NCI-H82 treated with DMSO at 0.1 percent for 48 hours (cell line): Measurements from ENCODE around the gene HIRIP3.

Source experiments
- DNase-seq: peaks from one replicate; lab custom pipeline; 2025; ENCODE audit not compliant: unreplicated experiment; lab: John Stamatoyannopoulos, UW

HIRIP3 gene

GRCh38 chr16:29999605-30000004, 4.2 kb upstream of the HIRIP3 start:
- no peak for DNase-seq

DNA sequence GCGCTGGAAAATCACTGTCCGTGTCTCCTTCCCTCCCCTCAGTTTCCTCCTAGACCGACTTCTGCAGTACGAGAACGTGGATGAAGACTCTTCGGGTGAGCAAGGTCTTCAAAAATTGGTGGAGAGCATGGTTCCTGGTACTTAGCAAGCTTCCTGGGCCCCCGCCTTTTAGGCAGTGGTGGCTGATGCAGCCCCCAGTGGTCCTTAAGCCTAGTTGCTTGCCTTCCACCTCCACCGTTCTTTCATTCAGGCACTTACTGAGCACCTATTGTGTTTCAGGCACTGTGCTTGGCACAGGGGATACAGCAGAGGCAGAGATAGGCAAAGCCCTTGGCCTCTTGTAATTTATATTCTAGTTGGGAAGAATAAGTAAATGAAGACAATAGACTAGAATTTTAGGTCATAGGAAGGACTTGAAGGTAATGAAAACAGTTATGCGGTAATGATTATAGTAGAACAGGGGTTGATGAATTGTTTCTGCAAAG, 1.4 kb upstream of the HIRIP3 start:
- no peak for DNase-seq

GRCh38 chr16:29995911-29996765, 721 bp upstream of the HIRIP3 start, which contains the start of gene INO80E:
TSS of gene INO80E (plus strand) at chr16:29996241. CDS start at chr16:29996311, 70 bp downstream.
- DNase-seq = peak; percentile 78

- no peak for DNase-seq
These were observed 655 bp downstream of the HIRIP3 start for GRCh38 chr16:29994600-29995323.

- no peak for DNase-seq
These were observed 1.4 kb downstream of the HIRIP3 start for GRCh38 chr16:29993903-29994599.

- DNase-seq = no peak
These were observed 2.1 kb downstream of the HIRIP3 start for GRCh38 chr16:29993191-29993902.

DNA sequence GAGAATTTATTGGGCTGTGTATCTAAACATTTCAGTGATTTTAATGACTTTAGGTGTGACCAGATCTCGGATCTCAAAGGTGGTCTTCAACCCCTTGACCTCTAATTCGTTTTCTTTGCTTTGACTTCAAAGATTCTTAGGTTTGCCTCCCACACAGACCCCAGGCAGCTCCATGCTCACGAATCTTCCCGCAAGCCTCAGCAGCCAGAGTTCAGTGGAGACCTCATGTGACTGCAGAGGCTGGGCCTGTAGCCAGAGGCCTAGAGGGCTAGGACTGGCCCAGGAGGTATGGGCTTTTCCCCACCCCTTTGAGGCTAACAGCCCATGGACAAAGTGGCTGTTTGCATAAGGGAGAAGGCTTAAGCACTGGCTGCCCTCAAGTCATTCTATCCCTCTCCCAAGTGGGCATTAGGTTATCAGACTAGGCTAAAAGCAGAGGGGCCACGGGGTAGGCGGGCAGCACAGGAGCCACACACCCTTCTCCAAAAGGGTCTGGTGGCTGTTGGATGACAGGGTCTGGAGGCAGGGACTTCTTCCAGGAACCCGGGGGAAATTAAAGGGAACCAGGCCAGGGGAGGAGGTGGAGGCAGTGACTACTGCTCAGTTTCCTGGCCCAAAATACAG, 3.0 kb downstream of the HIRIP3 start:
- no peak for DNase-seq

GRCh38 chr16:29991571-29991904, 3.9 kb downstream of the HIRIP3 start:
- no peak for DNase-seq

DNA sequence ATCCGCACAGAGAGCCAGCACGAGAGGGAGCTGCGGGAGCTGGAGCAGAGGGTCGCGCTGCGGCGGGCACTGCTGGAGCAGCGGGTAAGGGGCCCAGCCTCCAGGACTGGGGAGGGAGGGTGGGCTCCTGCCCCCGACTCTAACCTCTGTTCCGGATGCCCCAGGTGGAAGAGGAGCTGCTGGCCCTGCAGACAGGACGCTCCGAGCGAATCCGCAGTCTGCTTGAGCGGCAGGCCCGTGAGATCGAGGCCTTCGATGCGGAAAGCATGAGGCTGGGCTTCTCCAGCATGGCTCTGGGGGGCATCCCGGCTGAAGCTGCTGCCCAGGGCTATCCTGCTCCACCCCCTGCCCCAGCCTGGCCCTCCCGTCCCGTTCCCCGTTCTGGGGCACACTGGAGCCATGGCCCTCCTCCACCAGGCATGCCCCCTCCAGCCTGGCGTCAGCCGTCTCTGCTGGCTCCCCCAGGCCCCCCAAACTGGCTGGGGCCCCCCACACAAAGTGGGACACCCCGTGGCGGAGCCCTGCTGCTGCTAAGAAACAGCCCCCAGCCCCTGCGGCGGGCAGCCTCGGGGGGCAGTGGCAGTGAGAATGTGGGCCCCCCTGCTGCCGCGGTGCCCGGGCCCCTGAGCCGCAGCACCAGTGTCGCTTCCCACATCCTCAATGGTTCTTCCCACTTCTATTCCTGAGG, 4.4 kb downstream of the HIRIP3 start:
- no peak for DNase-seq

- DNase-seq = no peak
These were observed 5.4 kb downstream of the HIRIP3 start for GRCh38 chr16:29990034-29990433.

GRCh38 chr16:29989111-29989858, 6.1 kb downstream of the HIRIP3 start:
- no peak for DNase-seq

- no peak for DNase-seq
These were observed 6.9 kb downstream of the HIRIP3 start for GRCh38 chr16:29988346-29989075.

DNA sequence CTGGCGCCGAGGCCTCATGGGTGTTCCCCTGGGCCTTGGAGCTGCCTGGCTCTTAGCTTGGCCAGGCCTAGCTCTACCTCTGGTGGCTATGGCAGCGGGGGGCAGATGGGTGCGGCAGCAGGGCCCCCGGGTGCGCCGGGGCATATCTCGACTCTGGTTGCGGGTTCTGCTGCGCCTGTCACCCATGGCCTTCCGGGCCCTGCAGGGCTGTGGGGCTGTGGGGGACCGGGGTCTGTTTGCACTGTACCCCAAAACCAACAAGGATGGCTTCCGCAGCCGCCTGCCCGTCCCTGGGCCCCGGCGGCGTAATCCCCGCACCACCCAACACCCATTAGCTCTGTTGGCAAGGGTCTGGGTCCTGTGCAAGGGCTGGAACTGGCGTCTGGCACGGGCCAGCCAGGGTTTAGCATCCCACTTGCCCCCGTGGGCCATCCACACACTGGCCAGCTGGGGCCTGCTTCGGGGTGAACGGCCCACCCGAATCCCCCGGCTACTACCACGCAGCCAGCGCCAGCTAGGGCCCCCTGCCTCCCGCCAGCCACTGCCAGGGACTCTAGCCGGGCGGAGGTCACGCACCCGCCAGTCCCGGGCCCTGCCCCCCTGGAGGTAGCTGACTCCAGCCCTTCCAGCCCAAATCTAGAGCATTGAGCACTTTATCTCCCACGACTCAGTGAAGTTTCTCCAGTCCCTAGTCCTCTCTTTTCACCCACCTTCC, 7.9 kb downstream of the HIRIP3 start:
- no peak for DNase-seq

DNA sequence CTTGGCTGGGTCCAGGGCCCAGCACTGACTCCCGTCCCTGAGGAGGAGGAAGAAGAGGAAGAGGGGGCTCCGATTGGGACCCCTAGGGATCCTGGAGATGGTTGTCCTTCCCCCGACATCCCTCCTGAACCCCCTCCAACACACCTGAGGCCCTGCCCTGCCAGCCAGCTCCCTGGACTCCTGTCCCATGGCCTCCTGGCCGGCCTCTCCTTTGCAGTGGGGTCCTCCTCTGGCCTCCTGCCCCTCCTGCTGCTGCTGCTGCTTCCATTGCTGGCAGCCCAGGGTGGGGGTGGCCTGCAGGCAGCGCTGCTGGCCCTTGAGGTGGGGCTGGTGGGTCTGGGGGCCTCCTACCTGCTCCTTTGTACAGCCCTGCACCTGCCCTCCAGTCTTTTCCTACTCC, 8.5 kb downstream of the HIRIP3 start:
- no peak for DNase-seq

- no peak for DNase-seq
These were observed 9.2 kb downstream of the HIRIP3 start for GRCh38 chr16:29986231-29986630.

- DNase-seq = no peak
These were observed 10.1 kb downstream of the HIRIP3 start for GRCh38 chr16:29985271-29985811.

DNA sequence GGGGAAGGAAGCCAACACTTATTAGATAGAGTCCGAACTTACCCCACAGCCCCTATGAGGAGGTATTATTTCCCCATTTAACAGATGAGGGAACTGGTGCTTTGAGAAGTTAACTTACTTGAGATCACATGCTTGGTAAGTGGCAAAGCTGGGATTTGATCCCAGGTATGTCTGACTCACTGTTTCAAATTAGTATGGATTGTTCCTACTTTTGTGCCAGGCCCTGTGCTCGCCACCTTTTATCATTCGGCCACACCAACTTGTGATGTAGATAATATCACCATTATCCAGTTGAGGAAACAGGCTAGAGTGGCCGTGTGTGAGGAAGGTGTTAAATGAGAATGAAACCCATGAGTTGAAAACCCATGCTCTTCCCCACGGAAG, 10.7 kb downstream of the HIRIP3 start:
- no peak for DNase-seq
